22Rv1 (cell line): ENCODE results near the gene DMXL1.

Experiments used
- ZFX ChIP-seq: fragments of 450-650 bp; IDR thresholded peaks from 2 replicates; pipeline ENCODE4 v1.6.1; 2017; ENCODE audit warnings: antibody characterized with exemption, borderline replicate concordance
- TF ChIP-seq, protein P1 (sequence below): fragments of 450-650 bp; IDR thresholded peaks from 2 replicates; pipeline ENCODE4 v1.5.1; 2017; ENCODE audit warnings: mild to moderate bottlenecking

- TF ChIP-seq, protein P1, sequence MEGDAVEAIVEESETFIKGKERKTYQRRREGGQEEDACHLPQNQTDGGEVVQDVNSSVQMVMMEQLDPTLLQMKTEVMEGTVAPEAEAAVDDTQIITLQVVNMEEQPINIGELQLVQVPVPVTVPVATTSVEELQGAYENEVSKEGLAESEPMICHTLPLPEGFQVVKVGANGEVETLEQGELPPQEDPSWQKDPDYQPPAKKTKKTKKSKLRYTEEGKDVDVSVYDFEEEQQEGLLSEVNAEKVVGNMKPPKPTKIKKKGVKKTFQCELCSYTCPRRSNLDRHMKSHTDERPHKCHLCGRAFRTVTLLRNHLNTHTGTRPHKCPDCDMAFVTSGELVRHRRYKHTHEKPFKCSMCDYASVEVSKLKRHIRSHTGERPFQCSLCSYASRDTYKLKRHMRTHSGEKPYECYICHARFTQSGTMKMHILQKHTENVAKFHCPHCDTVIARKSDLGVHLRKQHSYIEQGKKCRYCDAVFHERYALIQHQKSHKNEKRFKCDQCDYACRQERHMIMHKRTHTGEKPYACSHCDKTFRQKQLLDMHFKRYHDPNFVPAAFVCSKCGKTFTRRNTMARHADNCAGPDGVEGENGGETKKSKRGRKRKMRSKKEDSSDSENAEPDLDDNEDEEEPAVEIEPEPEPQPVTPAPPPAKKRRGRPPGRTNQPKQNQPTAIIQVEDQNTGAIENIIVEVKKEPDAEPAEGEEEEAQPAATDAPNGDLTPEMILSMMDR = no peak
- no peak for TF ChIP-seq ZFX
These were observed 217.6 kb downstream of the DMXL1 start for GRCh38 chr5:119288379-119289033.
